Measurements from ENCODE around the gene TNFRSF17. TPM values are rescaled to one million over a fixed set of nuclear protein-coding genes. Genes with fewer than 3 reads are reported as not detected.
A peak's percentile ranks its signal among the peaks of the same experiment; 100 is the strongest.
"Not testable (repeated sequence)": the region's sequence is repeated elsewhere in the genome, so short reads cannot be mapped to it uniquely, and the experiment has no call there.

The TNFRSF17 gene
- total RNA-seq (2022): not detected in 2 replicates
- not detected for Bru-seq, nascent RNA
- BruChase-seq, experiment 1, labeled RNA remaining after a 6-hour chase: not detected
- not detected for BruChase-seq, experiment 2, labeled RNA remaining after a 2-hour chase
- long read RNA-seq: 0 reads

DNA sequence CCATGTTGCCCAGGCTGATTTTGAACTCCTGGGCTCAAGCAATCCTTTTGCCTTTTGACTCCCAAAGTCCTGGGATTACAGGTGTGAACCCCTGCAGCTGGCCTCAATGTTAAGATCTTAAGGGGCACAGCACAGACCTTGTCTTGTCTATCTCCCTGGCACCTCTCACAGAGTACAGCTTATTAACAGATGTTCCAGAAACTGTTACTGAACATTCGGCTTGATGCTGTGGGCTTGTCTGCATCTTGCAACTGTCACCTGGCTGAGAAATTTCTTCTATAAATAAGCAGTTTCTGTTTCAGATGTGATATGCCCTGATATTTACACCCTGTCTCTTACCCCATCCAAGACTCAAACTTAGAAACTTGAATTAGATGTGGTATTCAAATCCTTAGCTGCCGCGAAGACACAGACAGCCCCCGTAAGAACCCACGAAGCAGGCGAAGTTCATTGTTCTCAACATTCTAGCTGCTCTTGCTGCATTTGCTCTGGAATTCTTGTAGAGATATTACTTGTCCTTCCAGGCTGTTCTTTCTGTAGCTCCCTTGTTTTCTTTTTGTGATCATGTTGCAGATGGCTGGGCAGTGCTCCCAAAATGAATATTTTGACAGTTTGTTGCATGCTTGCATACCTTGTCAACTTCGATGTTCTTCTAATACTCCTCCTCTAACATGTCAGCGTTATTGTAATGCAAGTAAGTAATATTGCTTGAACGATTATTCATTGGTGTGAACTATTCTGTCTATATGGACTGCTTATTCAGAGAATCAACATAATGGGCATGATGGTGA is at the start of gene TNFRSF17:
Gene TNFRSF17, plus strand, starts transcription at position 450 of the 791 bp plus-strand sequence. Its CDS starts 115 bp downstream, at position 565.
- CTCF ChIA-PET: interaction anchor here (0.7 to 3.5 kb wide), 4 partner anchors 21 to 1333 kb away, joined by 3 to 19 read pairs (median 4); no protein-coding TSS in a partner anchor
- no TSS peak for BruUV-seq (replicated peaks)
- H3K4me3 Mint-ChIP-seq (ENCODE audit: unreplicated experiment): no peak within 1 kb of the TSS
- no peak for DNase-seq (ENCODE audit: unreplicated experiment)
- TF ChIP-seq, protein P1, sequence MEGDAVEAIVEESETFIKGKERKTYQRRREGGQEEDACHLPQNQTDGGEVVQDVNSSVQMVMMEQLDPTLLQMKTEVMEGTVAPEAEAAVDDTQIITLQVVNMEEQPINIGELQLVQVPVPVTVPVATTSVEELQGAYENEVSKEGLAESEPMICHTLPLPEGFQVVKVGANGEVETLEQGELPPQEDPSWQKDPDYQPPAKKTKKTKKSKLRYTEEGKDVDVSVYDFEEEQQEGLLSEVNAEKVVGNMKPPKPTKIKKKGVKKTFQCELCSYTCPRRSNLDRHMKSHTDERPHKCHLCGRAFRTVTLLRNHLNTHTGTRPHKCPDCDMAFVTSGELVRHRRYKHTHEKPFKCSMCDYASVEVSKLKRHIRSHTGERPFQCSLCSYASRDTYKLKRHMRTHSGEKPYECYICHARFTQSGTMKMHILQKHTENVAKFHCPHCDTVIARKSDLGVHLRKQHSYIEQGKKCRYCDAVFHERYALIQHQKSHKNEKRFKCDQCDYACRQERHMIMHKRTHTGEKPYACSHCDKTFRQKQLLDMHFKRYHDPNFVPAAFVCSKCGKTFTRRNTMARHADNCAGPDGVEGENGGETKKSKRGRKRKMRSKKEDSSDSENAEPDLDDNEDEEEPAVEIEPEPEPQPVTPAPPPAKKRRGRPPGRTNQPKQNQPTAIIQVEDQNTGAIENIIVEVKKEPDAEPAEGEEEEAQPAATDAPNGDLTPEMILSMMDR (IDR thresholded peaks at IDR 0.05; ENCODE audit: unreplicated experiment): no peak
- H3K27ac Mint-ChIP-seq (ENCODE audit: low read depth, unreplicated experiment): no peak within 1 kb of the TSS
- H3K4me1 Mint-ChIP-seq (ENCODE audit: insufficient read depth, unreplicated experiment): peaks cover 6% of the 10 kb centered on the region
- H3K27me3 Mint-ChIP-seq (ENCODE audit: insufficient read depth, unreplicated experiment): no peaks in the 10 kb centered on the region
- H3K9me3 Mint-ChIP-seq (ENCODE audit: unreplicated experiment): no peaks in the 10 kb centered on the region
- intact Hi-C loops (cut with micrococcal nuclease): no loop called here
- POLR2A ChIA-PET: interaction anchor here (0.7 to 3.3 kb wide), 2 partner anchors 12 to 1020 kb away, joined by 4 to 10 read pairs; partner anchors contain the start of gene SNX29
- H3K36me3 Mint-ChIP-seq (ENCODE audit: insufficient read depth, unreplicated experiment): peaks cover 10% of the 10 kb centered on the region

GRCh38 chr16:11915644-11916523 is 49.1 kb upstream of the TNFRSF17 start, which contains the start of gene GSPT1:
Gene GSPT1 (minus strand): TSS chr16:11915956. CDS start chr16:11915720, 236 bp downstream.
- DNase-seq (ENCODE audit: unreplicated experiment): peak; percentile 98
- no TSS peak for BruUV-seq (replicated peaks)
- no peaks in the 10 kb centered on the region for H3K27me3 Mint-ChIP-seq (ENCODE audit: insufficient read depth, unreplicated experiment)
- no peaks in the 10 kb centered on the region for H3K36me3 Mint-ChIP-seq (ENCODE audit: insufficient read depth, unreplicated experiment)
- H3K4me3 Mint-ChIP-seq (ENCODE audit: unreplicated experiment): peak within 1 kb of the TSS; percentile 88
- peak within 1 kb of the TSS; percentile 71 for H3K27ac Mint-ChIP-seq (ENCODE audit: low read depth, unreplicated experiment)
- no peaks in the 10 kb centered on the region for H3K9me3 Mint-ChIP-seq (ENCODE audit: unreplicated experiment)
- ChIA-PET CTCF (interaction anchor here (0.6 to 1.4 kb wide), 9 partner anchors 14 to 522 kb away, joined by 3 to 4 read pairs (median 3); no protein-coding TSS in a partner anchor), POLR2A (interaction anchor here (0.5 to 5.4 kb wide), 16 partner anchors 9 to 381 kb away, joined by 3 to 43 read pairs (median 5); partner anchors contain the start of genes RSL1D1, SNX29, TXNDC11 and ZC3H7A)
- TF ChIP-seq, protein P1 (IDR thresholded peaks at IDR 0.05; ENCODE audit: unreplicated experiment): no peak
- peaks cover 15% of the 10 kb centered on the region for H3K4me1 Mint-ChIP-seq (ENCODE audit: insufficient read depth, unreplicated experiment)
- intact Hi-C loops (cut with micrococcal nuclease): no loop called here

- POLR2A ChIA-PET: interaction anchor here (1.1 to 5.4 kb wide), 8 partner anchors 20 to 151 kb away, joined by 3 to 43 read pairs (median 12); partner anchors contain the start of genes RSL1D1, SNX29 and ZC3H7A
- peak; percentile 54 for DNase-seq (ENCODE audit: unreplicated experiment)
- intact Hi-C loops (cut with micrococcal nuclease): no loop called here
- H3K9me3 Mint-ChIP-seq (ENCODE audit: unreplicated experiment): no peaks in the 10 kb centered on the region
- H3K27ac Mint-ChIP-seq (ENCODE audit: low read depth, unreplicated experiment): peak overlapping the region; percentile 71
- no peaks in the 10 kb centered on the region for H3K36me3 Mint-ChIP-seq (ENCODE audit: insufficient read depth, unreplicated experiment)
- TF ChIP-seq, protein P1 (IDR thresholded peaks at IDR 0.05; ENCODE audit: unreplicated experiment): no peak
- CTCF ChIA-PET: interaction anchor here (0.5 to 1.4 kb wide), 10 partner anchors 15 to 523 kb away, joined by 3 to 4 read pairs (median 3); no protein-coding TSS in a partner anchor
- TSS peak; percentile 75 for BruUV-seq (replicated peaks)
- no peaks in the 10 kb centered on the region for H3K27me3 Mint-ChIP-seq (ENCODE audit: insufficient read depth, unreplicated experiment)
- peaks cover 11% of the 10 kb centered on the region for H3K4me1 Mint-ChIP-seq (ENCODE audit: insufficient read depth, unreplicated experiment)
- peak overlapping the region; percentile 88 for H3K4me3 Mint-ChIP-seq (ENCODE audit: unreplicated experiment)
Measured at GRCh38 chr16:11916524-11917285, 48.3 kb upstream of the TNFRSF17 start.

- H3K27ac Mint-ChIP-seq (ENCODE audit: low read depth, unreplicated experiment); BruUV-seq (replicated peaks): not testable (repeated sequence)
Measured at GRCh38 chr16:11924046-11924445, 41.0 kb upstream of the TNFRSF17 start.

DNA sequence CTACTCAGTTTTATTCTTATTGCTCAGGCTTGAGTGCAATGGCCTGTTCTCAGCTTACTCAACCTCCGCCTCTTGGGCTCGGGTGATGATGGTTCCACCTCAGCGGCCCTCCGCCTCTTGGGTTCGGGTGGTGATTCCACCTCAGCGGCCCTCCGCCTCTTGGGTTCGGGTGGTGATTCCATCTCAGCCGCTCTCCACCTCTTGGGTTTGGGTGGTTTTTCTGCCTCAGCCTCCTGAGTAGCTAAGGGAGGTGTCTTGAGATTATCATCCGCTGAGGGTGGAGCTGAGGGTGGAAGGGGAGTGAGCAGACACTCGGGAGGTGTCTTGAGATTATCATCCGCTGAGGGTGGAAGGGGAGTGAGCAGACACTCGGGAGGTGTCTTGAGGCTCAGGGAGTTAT is 37.7 kb upstream of the TNFRSF17 start:
- H3K27ac Mint-ChIP-seq (ENCODE audit: low read depth, unreplicated experiment); H3K4me3 Mint-ChIP-seq (ENCODE audit: unreplicated experiment); H3K27me3 Mint-ChIP-seq (ENCODE audit: insufficient read depth, unreplicated experiment); H3K4me1 Mint-ChIP-seq (ENCODE audit: insufficient read depth, unreplicated experiment); H3K36me3 Mint-ChIP-seq (ENCODE audit: insufficient read depth, unreplicated experiment); H3K9me3 Mint-ChIP-seq (ENCODE audit: unreplicated experiment); CTCF ChIA-PET; DNase-seq (ENCODE audit: unreplicated experiment); BruUV-seq (replicated peaks); intact Hi-C loops (cut with micrococcal nuclease); POLR2A ChIA-PET: not testable (repeated sequence)

More at GRCh38 chr16:11924046-11924445, 41.0 kb upstream of the TNFRSF17 start:
- ChIA-PET POLR2A (interaction anchor here (0.9 kb wide), 1 partner anchor 35 kb away, joined by 3 read pairs; no protein-coding TSS in a partner anchor), CTCF (interaction anchor here (1.2 kb wide), 1 partner anchor 144 kb away, joined by 4 read pairs; no protein-coding TSS in a partner anchor)
- DNase-seq (ENCODE audit: unreplicated experiment); H3K4me1 Mint-ChIP-seq (ENCODE audit: insufficient read depth, unreplicated experiment); H3K9me3 Mint-ChIP-seq (ENCODE audit: unreplicated experiment); H3K36me3 Mint-ChIP-seq (ENCODE audit: insufficient read depth, unreplicated experiment); H3K27me3 Mint-ChIP-seq (ENCODE audit: insufficient read depth, unreplicated experiment); intact Hi-C loops (cut with micrococcal nuclease); H3K4me3 Mint-ChIP-seq (ENCODE audit: unreplicated experiment): not testable (repeated sequence)

Data from MCF 10A (cell line).